ENCODE measurements around the gene MYOCD. TPM values are rescaled to one million over a fixed set of nuclear protein-coding genes. Genes with fewer than 3 reads are reported as not detected.

MYOCD gene
- total RNA-seq, 1 donor from 2014 or later, result 11.9 TPM

DNA sequence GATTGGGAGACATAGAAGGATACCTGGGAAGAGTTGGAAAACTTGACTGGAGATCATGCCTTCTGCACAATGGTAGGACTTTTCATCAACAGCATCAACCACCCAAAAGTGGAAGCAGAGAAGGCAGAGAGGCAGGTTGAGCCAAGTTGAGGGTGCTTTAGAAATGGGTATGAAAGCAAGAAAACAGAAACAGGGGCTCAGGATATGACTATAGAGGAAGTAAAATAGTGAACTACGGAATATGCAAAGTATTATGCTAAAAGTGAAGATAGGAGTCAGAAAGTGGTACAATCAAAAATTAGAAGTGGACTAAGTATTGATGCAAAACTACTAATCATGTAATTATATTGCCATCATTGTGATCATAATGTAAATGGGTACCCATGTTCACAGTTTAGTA lies 107.5 kb downstream of the MYOCD start:
- TF ChIP-seq, protein P1, sequence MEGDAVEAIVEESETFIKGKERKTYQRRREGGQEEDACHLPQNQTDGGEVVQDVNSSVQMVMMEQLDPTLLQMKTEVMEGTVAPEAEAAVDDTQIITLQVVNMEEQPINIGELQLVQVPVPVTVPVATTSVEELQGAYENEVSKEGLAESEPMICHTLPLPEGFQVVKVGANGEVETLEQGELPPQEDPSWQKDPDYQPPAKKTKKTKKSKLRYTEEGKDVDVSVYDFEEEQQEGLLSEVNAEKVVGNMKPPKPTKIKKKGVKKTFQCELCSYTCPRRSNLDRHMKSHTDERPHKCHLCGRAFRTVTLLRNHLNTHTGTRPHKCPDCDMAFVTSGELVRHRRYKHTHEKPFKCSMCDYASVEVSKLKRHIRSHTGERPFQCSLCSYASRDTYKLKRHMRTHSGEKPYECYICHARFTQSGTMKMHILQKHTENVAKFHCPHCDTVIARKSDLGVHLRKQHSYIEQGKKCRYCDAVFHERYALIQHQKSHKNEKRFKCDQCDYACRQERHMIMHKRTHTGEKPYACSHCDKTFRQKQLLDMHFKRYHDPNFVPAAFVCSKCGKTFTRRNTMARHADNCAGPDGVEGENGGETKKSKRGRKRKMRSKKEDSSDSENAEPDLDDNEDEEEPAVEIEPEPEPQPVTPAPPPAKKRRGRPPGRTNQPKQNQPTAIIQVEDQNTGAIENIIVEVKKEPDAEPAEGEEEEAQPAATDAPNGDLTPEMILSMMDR (IDR thresholded peaks at IDR 0.05), result no peak
- no peak for DNase-seq (ENCODE audit: low spot score)
- Mint-ChIP-seq H3K27me3 (ENCODE audit: low read depth) (no peaks in the 10 kb centered on the region), H3K27ac (ENCODE audit: unreplicated experiment) (no peak overlapping the region), H3K9me3 (ENCODE audit: low read depth) (no peaks in the 10 kb centered on the region), H3K4me3 (ENCODE audit: unreplicated experiment) (no peak overlapping the region), H3K4me1 (ENCODE audit: low read depth) (peaks cover 3% of the 10 kb centered on the region), H3K36me3 (ENCODE audit: low read depth) (no peaks in the 10 kb centered on the region)

DNA sequence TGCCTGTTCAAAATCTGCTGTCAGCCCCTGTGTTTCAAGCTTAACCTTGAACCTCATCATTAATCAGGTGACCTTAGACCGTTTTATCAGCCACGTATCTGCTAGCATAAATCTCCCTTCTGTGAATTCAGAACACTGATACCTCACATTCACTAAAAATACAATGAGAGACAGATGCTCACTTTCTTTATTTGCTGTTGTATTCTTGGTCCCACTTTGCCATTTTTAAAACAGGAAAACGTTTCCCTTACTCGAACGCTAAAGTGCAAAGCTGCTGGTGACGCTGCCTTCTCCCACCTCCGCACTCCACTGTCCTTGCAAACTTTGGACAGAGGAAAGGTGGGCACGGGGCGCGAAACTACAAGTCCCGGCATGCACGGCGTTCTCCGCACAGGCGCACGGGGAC lies 123.4 kb downstream of the MYOCD start:
- H3K27ac Mint-ChIP-seq (ENCODE audit: unreplicated experiment), result no peak overlapping the region
- no peaks in the 10 kb centered on the region for H3K36me3 Mint-ChIP-seq (ENCODE audit: low read depth)
- TF ChIP-seq, protein P1 (IDR thresholded peaks at IDR 0.05), result no peak
- peaks cover 10% of the 10 kb centered on the region for H3K4me1 Mint-ChIP-seq (ENCODE audit: low read depth)
- peaks cover 14% of the 10 kb centered on the region for H3K27me3 Mint-ChIP-seq (ENCODE audit: low read depth)
- peak overlapping the region; percentile 86 for H3K4me3 Mint-ChIP-seq (ENCODE audit: unreplicated experiment)
- no peaks in the 10 kb centered on the region for H3K9me3 Mint-ChIP-seq (ENCODE audit: low read depth)
- DNase-seq (ENCODE audit: low spot score), result no peak

DNA sequence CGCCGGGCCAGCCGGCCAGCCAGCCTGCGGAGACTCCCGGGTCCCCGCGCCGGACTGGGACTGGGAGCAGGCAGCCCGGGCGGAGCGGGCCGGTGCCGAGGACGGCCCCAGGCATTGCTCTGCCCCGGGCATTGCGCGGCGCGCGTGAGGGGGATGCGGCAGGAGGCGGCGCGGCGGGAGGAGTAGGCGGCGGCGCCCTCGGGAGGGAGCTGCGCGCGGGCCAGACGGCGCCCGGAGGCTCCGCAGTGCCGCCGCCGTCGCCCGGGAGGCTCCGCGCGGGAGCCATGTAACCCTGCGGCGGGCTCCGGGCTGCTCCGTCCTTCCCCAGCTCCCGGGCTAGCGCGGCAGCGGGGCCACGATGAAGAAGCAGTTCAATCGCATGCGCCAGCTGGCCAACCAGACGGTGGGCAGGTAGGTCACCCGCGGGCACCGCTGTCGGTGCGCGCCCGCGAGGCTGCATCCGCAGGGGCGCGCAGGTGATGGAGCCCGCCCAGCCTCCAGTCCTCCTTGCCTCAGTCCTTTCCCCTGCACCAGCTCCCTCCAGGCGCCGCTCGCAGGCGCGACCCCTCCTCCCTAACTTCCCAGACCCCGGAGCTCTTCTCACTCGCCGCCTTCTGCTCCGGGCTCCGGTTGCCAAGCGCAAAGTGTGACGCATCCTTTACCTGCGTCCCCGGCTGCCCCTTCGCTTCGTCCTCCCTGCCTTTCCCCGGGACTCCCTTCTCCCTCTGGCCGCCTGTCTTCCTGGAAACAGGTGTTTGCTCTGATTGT lies 124.0 kb downstream of the MYOCD start, which contains the start of gene ARHGAP44:
TSS of gene ARHGAP44 (plus strand) at position 18 of the 768 bp plus-strand sequence. CDS start at position 359, 341 bp downstream.
- no peaks in the 10 kb centered on the region for H3K9me3 Mint-ChIP-seq (ENCODE audit: low read depth)
- peak within 1 kb of the TSS; percentile 86 for H3K4me3 Mint-ChIP-seq (ENCODE audit: unreplicated experiment)
- TF ChIP-seq, protein P1 (IDR thresholded peaks at IDR 0.05), result peak; percentile 25
- DNase-seq (ENCODE audit: low spot score), result no peak
- peaks cover 14% of the 10 kb centered on the region for H3K27me3 Mint-ChIP-seq (ENCODE audit: low read depth)
- H3K36me3 Mint-ChIP-seq (ENCODE audit: low read depth), result no peaks in the 10 kb centered on the region
- peaks cover 10% of the 10 kb centered on the region for H3K4me1 Mint-ChIP-seq (ENCODE audit: low read depth)
- no peak within 1 kb of the TSS for H3K27ac Mint-ChIP-seq (ENCODE audit: unreplicated experiment)

DNA sequence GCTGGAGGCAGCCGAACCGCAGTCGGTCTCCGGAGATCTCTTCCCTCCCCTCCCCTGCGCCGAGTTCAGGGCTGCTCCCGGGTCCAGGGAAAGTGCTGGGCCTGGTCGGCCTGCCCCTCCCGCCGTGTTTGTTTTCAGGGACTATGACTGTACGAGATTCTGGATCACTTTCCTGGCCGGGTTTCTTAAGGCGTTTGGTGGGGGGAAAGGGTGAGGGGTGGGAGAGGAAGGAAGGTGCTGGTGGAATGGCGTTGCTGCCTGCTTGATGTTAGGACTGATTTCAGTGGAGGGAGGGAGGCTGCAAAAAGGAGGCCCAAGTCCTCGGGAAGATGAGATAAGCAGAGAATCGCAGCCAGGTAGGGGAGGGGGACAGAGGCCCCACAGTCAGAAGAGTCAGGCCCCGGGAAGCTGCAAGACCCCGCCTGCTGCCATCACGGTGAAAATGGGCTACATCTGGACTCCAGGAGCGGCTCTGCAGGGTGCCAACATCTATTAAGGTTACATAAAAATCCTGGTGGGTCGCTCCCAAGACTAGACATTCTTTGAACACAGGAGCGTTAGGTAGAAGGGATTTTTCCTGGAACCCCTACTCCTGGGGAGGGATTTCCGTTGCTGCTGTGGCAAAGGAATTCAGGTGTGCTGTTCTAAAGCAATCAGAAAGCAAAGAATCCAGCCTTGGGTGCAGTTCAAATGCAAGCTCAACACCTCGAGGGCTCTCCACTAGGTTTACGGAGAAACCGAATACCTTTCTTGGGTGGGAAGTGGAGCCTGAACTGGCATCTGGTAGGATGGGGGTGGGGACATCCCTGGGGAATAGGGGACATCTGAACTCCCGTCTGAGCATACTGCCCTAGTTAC lies 124.8 kb downstream of the MYOCD start:
- no peaks in the 10 kb centered on the region for H3K36me3 Mint-ChIP-seq (ENCODE audit: low read depth)
- no peak for DNase-seq (ENCODE audit: low spot score)
- H3K4me1 Mint-ChIP-seq (ENCODE audit: low read depth), result peaks cover 17% of the 10 kb centered on the region
- no peaks in the 10 kb centered on the region for H3K9me3 Mint-ChIP-seq (ENCODE audit: low read depth)
- peak overlapping the region; percentile 86 for H3K4me3 Mint-ChIP-seq (ENCODE audit: unreplicated experiment)
- H3K27me3 Mint-ChIP-seq (ENCODE audit: low read depth), result peaks cover 12% of the 10 kb centered on the region
- no peak overlapping the region for H3K27ac Mint-ChIP-seq (ENCODE audit: unreplicated experiment)
- TF ChIP-seq, protein P1 (IDR thresholded peaks at IDR 0.05), result no peak

DNA sequence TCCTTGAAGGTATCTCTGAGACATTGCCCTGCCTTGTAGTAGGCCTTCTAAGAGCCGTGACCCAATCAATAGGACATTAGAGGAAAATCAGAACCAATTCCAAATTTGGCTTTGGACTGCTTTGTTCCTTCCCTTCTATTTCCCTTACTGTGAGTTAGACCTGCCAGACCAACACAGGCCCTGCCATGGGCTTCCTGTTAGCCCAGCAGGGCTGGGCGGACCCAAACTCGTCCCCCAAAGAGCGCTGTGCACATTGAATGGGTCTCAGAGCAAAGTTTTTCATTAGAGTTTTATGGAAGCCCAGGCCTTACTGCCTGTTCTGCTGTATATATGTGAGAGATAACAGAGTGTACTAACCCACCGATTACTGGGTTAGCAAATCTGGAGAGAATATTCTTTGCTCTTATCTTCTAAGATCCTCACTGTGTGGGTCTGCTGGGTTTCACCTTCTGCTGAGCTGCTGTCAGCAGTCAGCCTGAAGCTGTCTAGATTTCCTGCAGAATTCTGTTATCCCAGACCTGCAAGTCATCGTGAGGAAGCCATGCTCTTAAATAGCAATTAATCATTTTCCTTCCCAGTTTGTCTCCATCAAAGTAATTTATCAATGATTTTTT lies 129.3 kb downstream of the MYOCD start:
- Mint-ChIP-seq H3K27ac (ENCODE audit: unreplicated experiment) (peak overlapping the region; percentile 62), H3K4me3 (ENCODE audit: unreplicated experiment) (no peak overlapping the region), H3K9me3 (ENCODE audit: low read depth) (peaks cover 11% of the 10 kb centered on the region), H3K27me3 (ENCODE audit: low read depth) (peaks cover 1% of the 10 kb centered on the region), H3K36me3 (ENCODE audit: low read depth) (peaks cover 2% of the 10 kb centered on the region), H3K4me1 (ENCODE audit: low read depth) (peaks cover 23% of the 10 kb centered on the region)
- TF ChIP-seq, protein P1 (IDR thresholded peaks at IDR 0.05), result no peak
- no peak for DNase-seq (ENCODE audit: low spot score)

Data from chondrocyte (in vitro differentiated cells).